22Rv1 (cell line): Measurements from ENCODE around the gene PRMT3.

ENCODE experiments used
- CTCF ChIP-seq: fragments of 450-650 bp; IDR thresholded peaks from 2 replicates; pipeline ENCODE4 v1.5.1; 2017; ENCODE audit warnings: mild to moderate bottlenecking
- ZFX ChIP-seq: fragments of 450-650 bp; IDR thresholded peaks from 2 replicates; pipeline ENCODE4 v1.6.1; 2017; ENCODE audit warnings: antibody characterized with exemption, borderline replicate concordance

GRCh38 chr11:20457934-20458680, 70.6 kb downstream of the PRMT3 start:
- no peak for TF ChIP-seq CTCF
- TF ChIP-seq ZFX, result no peak
